K562 (cell line): ENCODE measurements around the gene KCNJ11. TPM values are rescaled to one million over a fixed set of nuclear protein-coding genes. Genes with fewer than 3 reads are reported as not detected.
A peak's percentile ranks its signal among the peaks of the same experiment; 100 is the strongest.

Experiments
- PML ChIP-seq: IDR thresholded peaks from 2 replicates; pipeline ENCODE4 v1.6.1; 2012; ENCODE audit warnings: low read length, inconsistent platforms
- polyA plus RNA-seq, 8 experiments: library from polyadenylated mRNA; depleted of rRNA in 4 of 8; stranded (reverse) in 5 of 8; unstranded in 3 of 8; fragments of >200 nt; fragmentation: Nextera tagmentation in 2 of 8; fragmentation: Illumina TruSeq in 1 of 8; extraction: Ambion mirVana in 2 of 8; extraction: Trizol in 1 of 8; gene quantifications; 2 replicates each; pipeline versions ENCODE4 v1.2.1 to v1.2.3, GENCODE V29; 2011 to 2014; ENCODE audit warnings: inconsistent platforms in 1 of 8, missing spikeins in 1 of 8
- total RNA-seq, 7 experiments: library from RNA; depleted of rRNA in 6 of 7; stranded (reverse); fragments of >200 nt in 6 of 7; fragmentation: Illumina TruSeq in 2 of 7; extraction: Trizol in 2 of 7; gene quantifications; 2 replicates each; pipeline versions ENCODE4 v1.2.1 to v1.2.3, GENCODE V29; 2011 to 2021; ENCODE audit warnings: low replicate concordance in 1 of 7
- TF ChIP-seq, protein P1 (sequence below): fragments of 450-650 bp; IDR thresholded peaks from 2 replicates; pipeline ENCODE4 v1.6.1; 2018; ENCODE audit warnings: mild to moderate bottlenecking, low read depth; ENCODE audit not compliant: partially characterized antibody
- TF ChIP-seq, protein P2 (sequence below): fragments of 450-650 bp; formaldehyde crosslinking; IDR thresholded peaks from 2 replicates; pipeline ENCODE4 v1.4.0; 2020; ENCODE audit warnings: mild to moderate bottlenecking, mixed read lengths
- TF ChIP-seq, protein P3 (sequence below), 2 experiments: fragments of 450-650 bp; IDR thresholded peaks; 2 replicates each; pipeline ENCODE4 v1.6.1; 2016; ENCODE audit warnings: mild to moderate bottlenecking in 2 of 2, borderline replicate concordance in 1 of 2, low read depth in 1 of 2, moderate library complexity in 1 of 2

KCNJ11 gene
- total and polyA plus RNA-seq, 9 of the 15 experiments (the other 6 are each of a cell fraction or from before 2014, with no cell fraction given) = 0.54 to 3.7 (median 0.86) TPM; not detected in 2

DNA sequence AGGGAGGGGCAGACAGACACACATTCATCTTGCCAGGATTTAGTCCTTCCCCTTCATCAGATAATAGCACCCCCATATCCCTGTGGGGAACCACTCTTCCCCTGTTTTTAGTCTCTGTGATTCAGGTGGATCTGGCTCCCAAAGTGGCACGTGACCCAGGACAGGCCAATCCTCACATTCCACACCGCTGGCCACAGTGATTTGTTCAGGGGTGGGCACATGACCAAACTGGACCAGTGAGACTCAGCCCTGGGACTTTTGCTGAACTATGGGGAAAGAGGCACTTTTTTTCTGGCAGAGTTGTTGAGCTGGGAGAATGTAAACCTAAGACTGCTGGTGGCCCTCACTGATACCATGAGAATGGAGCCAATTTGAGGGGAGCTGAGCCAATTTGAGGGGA lies 19.1 kb upstream of the KCNJ11 start (continued):
- TF ChIP-seq, protein P1, sequence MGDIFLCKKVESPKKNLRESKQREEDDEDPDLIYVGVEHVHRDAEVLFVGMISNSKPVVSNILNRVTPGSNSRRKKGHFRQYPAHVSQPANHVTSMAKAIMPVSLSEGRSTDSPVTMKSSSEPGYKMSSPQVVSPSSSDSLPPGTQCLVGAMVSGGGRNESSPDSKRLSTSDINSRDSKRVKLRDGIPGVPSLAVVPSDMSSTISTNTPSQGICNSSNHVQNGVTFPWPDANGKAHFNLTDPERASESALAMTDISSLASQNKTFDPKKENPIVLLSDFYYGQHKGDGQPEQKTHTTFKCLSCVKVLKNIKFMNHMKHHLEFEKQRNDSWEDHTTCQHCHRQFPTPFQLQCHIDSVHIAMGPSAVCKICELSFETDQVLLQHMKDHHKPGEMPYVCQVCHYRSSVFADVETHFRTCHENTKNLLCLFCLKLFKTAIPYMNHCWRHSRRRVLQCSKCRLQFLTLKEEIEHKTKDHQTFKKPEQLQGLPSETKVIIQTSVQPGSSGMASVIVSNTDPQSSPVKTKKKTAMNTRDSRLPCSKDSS = peak; percentile 29
- no peak for TF ChIP-seq PML
- TF ChIP-seq, protein P2, sequence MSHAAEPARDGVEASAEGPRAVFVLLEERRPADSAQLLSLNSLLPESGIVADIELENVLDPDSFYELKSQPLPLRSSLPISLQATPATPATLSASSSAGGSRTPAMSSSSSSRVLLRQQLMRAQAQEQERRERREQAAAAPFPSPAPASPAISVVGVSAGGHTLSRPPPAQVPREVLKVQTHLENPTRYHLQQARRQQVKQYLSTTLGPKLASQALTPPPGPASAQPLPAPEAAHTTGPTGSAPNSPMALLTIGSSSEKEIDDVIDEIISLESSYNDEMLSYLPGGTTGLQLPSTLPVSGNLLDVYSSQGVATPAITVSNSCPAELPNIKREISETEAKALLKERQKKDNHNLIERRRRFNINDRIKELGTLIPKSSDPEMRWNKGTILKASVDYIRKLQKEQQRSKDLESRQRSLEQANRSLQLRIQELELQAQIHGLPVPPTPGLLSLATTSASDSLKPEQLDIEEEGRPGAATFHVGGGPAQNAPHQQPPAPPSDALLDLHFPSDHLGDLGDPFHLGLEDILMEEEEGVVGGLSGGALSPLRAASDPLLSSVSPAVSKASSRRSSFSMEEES = peak; percentile 6; the same call in 1 of the 2 replicates
- TF ChIP-seq, protein P3, sequence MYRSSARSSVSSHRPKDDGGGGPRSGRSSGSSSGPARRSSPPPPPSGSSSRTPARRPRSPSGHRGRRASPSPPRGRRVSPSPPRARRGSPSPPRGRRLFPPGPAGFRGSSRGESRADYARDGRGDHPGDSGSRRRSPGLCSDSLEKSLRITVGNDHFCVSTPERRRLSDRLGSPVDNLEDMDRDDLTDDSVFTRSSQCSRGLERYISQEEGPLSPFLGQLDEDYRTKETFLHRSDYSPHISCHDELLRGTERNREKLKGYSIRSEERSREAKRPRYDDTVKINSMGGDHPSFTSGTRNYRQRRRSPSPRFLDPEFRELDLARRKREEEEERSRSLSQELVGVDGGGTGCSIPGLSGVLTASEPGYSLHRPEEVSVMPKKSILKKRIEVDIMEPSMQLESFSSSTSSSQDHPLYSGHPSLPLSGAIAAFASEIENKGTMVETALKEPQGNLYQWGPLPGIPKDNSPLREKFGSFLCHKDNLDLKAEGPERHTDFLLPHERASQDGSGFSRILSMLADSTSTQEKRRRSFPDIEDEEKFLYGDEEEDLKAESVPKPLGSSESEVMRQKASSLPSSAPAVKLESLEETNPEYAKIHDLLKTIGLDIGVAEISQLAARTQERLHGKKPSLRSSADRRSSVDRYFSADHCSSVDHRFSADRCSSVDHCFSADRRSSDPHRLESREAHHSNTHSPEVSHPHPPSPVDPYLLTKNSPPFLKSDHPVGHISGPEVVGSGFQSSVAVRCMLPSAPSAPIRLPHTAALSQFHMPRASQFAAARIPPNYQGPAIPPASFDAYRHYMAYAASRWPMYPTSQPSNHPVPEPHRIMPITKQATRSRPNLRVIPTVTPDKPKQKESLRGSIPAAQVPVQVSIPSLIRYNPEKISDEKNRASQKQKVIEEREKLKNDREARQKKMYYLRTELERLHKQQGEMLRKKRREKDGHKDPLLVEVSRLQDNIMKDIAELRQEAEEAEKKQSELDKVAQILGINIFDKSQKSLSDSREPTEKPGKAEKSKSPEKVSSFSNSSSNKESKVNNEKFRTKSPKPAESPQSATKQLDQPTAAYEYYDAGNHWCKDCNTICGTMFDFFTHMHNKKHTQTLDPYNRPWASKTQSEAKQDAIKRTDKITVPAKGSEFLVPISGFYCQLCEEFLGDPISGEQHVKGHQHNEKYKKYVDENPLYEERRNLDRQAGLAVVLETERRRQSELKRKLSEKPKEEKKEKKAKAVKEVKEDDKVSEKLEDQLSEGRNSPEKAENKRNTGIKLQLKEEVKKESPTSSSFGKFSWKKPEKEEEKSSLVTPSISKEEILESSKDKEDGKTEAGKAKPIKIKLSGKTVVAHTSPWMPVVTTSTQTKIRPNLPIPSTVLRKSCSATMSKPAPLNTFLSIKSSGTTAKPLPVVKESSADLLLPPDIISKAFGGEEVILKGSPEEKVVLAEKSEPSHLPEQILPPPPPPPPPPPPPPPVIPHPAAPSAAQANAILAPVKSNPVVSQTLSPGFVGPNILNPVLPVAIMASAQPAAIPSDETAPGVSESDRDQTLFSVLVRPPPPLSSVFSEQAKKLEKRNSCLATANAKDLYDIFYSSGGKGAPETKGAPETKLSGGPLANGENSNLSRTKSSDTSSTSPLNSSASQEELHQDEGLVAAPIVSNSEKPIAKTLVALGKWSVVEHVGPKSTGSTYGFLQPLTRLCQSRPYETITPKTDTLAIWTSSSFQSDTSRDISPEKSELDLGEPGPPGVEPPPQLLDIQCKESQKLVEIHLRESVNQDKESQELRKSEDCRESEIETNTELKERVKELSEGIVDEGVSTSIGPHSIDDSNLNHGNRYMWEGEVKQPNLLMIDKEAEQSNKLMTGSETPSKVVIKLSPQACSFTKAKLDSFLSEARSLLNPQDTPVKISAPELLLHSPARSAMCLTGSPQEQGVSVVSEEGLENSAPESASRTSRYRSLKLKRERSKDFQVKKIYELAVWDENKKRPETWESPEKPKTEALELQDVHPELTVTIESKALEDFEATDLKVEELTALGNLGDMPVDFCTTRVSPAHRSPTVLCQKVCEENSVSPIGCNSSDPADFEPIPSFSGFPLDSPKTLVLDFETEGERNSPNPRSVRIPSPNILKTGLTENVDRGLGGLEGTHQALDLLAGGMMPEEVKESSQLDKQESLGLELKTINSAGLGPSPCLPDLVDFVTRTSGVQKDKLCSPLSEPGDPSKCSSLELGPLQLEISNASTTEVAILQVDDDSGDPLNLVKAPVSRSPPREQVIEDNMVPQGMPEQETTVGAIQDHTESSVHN (IDR thresholded peaks at IDR 0.05; ENCODE audit: borderline replicate concordance in 1 of 2, low read depth in 1 of 2) = no peak
